SK-N-SH treated with all-trans-retinoic acid at 6 μM for 48 hours (cell line): ENCODE results near the gene FBLN2.

ENCODE experiments used
- ATAC-seq: fragments of 200-7000 bp; cut with Tn5 transposase; 3 replicates; pipeline ENCODE4 v1.9.1; 2020; ENCODE audit warnings: mild to moderate bottlenecking, moderate library complexity
- ARNTL ChIP-seq: fragments of 450-650 bp; formaldehyde crosslinking; IDR thresholded peaks from 2 replicates; pipeline ENCODE4 v1.5.0; 2020; ENCODE audit warnings: low read depth, mild to moderate bottlenecking, moderate library complexity, borderline replicate concordance
- BACH2 ChIP-seq: fragments of 250-450 bp; sonication (Bioruptor Pico); IDR thresholded peaks from 2 replicates; pipeline ENCODE4 v1.9.0; 2021; ENCODE audit warnings: mild to moderate bottlenecking, borderline replicate concordance
- CREB5 ChIP-seq: fragments of 250-450 bp; sonication (Bioruptor Pico); IDR thresholded peaks from 2 replicates; pipeline ENCODE4 v1.5.1; 2020; ENCODE audit warnings: low read depth, mild to moderate bottlenecking, moderate library complexity
- CSDC2 ChIP-seq: fragments of 250-450 bp; sonication (Bioruptor Pico); IDR thresholded peaks from 2 replicates; pipeline ENCODE4 v1.5.0; 2020; ENCODE audit warnings: mild to moderate bottlenecking, moderate library complexity
- CSRNP3 ChIP-seq: fragments of 250-450 bp; sonication (Bioruptor Pico); IDR thresholded peaks from 2 replicates; pipeline ENCODE4 v1.5.1; 2021; ENCODE audit warnings: mild to moderate bottlenecking, moderate library complexity
- GLIS3 ChIP-seq: fragments of 250-450 bp; sonication (Bioruptor Pico); IDR thresholded peaks from 2 replicates; pipeline ENCODE4 v1.5.0; 2020; ENCODE audit warnings: mild to moderate bottlenecking, moderate library complexity
- ISL1 ChIP-seq: fragments of 250-450 bp; sonication (Bioruptor Pico); IDR thresholded peaks from 2 replicates; pipeline ENCODE4 v2.1.2; 2022; ENCODE audit warnings: mild to moderate bottlenecking, moderate library complexity
- OSR1 ChIP-seq: fragments of 250-450 bp; sonication (Bioruptor Pico); IDR thresholded peaks from 2 replicates; pipeline ENCODE4 v1.8.0; 2022; ENCODE audit warnings: moderate library complexity, mild to moderate bottlenecking, inconsistent platforms
- PATZ1 ChIP-seq: fragments of 250-450 bp; sonication (Bioruptor Pico); IDR thresholded peaks from 2 replicates; pipeline ENCODE4 v1.8.0; 2020; ENCODE audit warnings: mild to moderate bottlenecking, moderate library complexity, borderline replicate concordance
- PPARA ChIP-seq: fragments of 250-450 bp; sonication (Bioruptor Pico); IDR thresholded peaks from 2 replicates; pipeline ENCODE4 v1.5.0; 2020; ENCODE audit warnings: mild to moderate bottlenecking, borderline replicate concordance
- RARB ChIP-seq: fragments of 250-450 bp; sonication (Bioruptor Pico); IDR thresholded peaks from 2 replicates; pipeline ENCODE4 v1.8.0; 2021; ENCODE audit warnings: mild to moderate bottlenecking, moderate library complexity
- SNAI2 ChIP-seq: fragments of 250-450 bp; sonication (Bioruptor Pico); IDR thresholded peaks from 2 replicates; pipeline ENCODE4 v1.5.0; 2020; ENCODE audit warnings: mild to moderate bottlenecking, moderate library complexity
- TOX ChIP-seq: fragments of 250-450 bp; sonication (Bioruptor Pico); IDR thresholded peaks from 2 replicates; pipeline ENCODE4 v1.8.0; 2021; ENCODE audit warnings: mild to moderate bottlenecking, moderate library complexity, borderline replicate concordance
- TSHZ2 ChIP-seq: fragments of 250-450 bp; sonication (Bioruptor Pico); IDR thresholded peaks from 2 replicates; pipeline ENCODE4 v1.5.0; 2020; ENCODE audit warnings: mild to moderate bottlenecking, moderate library complexity
- ZC3H10 ChIP-seq: fragments of 250-450 bp; sonication (Bioruptor Pico); IDR thresholded peaks from 2 replicates; pipeline ENCODE4 v1.5.1; 2021; ENCODE audit warnings: mild to moderate bottlenecking, moderate library complexity
- ZFP3 ChIP-seq: fragments of 250-450 bp; sonication (Bioruptor Pico); IDR thresholded peaks from 2 replicates; pipeline ENCODE4 v1.5.0; 2020; ENCODE audit warnings: mild to moderate bottlenecking, moderate library complexity
- ZNF565 ChIP-seq: fragments of 450-650 bp; formaldehyde crosslinking; conservative IDR thresholded peaks from 2 replicates; pipeline ENCODE4 v1.5.0; 2020; ENCODE audit warnings: low read depth, mild to moderate bottlenecking, moderate library complexity
- ZNF8 ChIP-seq: fragments of 450-650 bp; formaldehyde crosslinking; IDR thresholded peaks from 2 replicates; pipeline ENCODE4 v1.5.0; 2020; ENCODE audit warnings: mild to moderate bottlenecking, moderate library complexity

The FBLN2 gene

GRCh38 chr3:13556207-13556606 is 7.3 kb downstream of the FBLN2 start (continued):
- TF ChIP-seq PATZ1 (CRISPR knock-in tag) (no peak), TOX (CRISPR knock-in tag) (no peak), ISL1 (CRISPR knock-in tag) (no peak)
- TF ChIP-seq, all 23 proteins: peak for 0

GRCh38 chr3:13556917-13557316 is 8.0 kb downstream of the FBLN2 start:
- no peak for ATAC-seq
- TF ChIP-seq SNAI2 (no peak), PPARA (no peak), OSR1 (CRISPR knock-in tag) (no peak), TSHZ2 (CRISPR knock-in tag) (no peak)

GRCh38 chr3:13557417-13557816 is 8.5 kb downstream of the FBLN2 start:
- ATAC-seq = no peak; the same call in 2 of the 3 replicates
- no peak for TF ChIP-seq TOX (CRISPR knock-in tag)
- no peak for TF ChIP-seq SNAI2
- no peak for TF ChIP-seq CSDC2 (CRISPR knock-in tag)
- TF ChIP-seq GLIS3 (CRISPR knock-in tag) = no peak
- TF ChIP-seq ARNTL (CRISPR knock-in tag) = no peak
- TF ChIP-seq PPARA = no peak
- no peak for TF ChIP-seq ZFP3
- no peak for TF ChIP-seq BACH2
- no peak for TF ChIP-seq ZNF565 (CRISPR knock-in tag)
- TF ChIP-seq ZNF8 = no peak
- TF ChIP-seq CSRNP3 (CRISPR knock-in tag) = no peak

GRCh38 chr3:13557926-13558325 is 9.0 kb downstream of the FBLN2 start:
- ATAC-seq = no peak

GRCh38 chr3:13558651-13559050 is 9.7 kb downstream of the FBLN2 start:
- no peak for ATAC-seq
- TF ChIP-seq ZFP3 (no peak), GLIS3 (CRISPR knock-in tag) (no peak), BACH2 (no peak), TSHZ2 (CRISPR knock-in tag) (no peak), ZC3H10 (CRISPR knock-in tag) (no peak), RARB (CRISPR knock-in tag) (no peak), CSDC2 (CRISPR knock-in tag) (no peak), CREB5 (no peak), TOX (CRISPR knock-in tag) (no peak)

More at GRCh38 chr3:13557926-13558325, 9.0 kb downstream of the FBLN2 start:
- TF ChIP-seq ZNF8 = no peak
- no peak for TF ChIP-seq SNAI2
- no peak for TF ChIP-seq CSDC2 (CRISPR knock-in tag)
- TF ChIP-seq TOX (CRISPR knock-in tag) = no peak
